OCI-LY7 (cell line): ENCODE measurements around the gene TMEM61.

ENCODE experiments used
- EZH2phosphoT487 ChIP-seq: fragments of 200-600 bp; sonication (generic); IDR thresholded peaks from 2 replicates; pipeline ENCODE4 v1.6.1; 2018; ENCODE audit warnings: low read depth, borderline replicate concordance, mild to moderate bottlenecking, mixed run types, antibody characterized with exemption, low read length, moderate library complexity, mixed read lengths
- TF ChIP-seq, protein P1 (sequence below): fragments of 200-600 bp; sonication (generic); conservative IDR thresholded peaks from 2 replicates; pipeline ENCODE4 v1.5.1; 2014; ENCODE audit warnings: mild to moderate bottlenecking, antibody characterized with exemption, low read length, moderate library complexity, mixed read lengths

DNA sequence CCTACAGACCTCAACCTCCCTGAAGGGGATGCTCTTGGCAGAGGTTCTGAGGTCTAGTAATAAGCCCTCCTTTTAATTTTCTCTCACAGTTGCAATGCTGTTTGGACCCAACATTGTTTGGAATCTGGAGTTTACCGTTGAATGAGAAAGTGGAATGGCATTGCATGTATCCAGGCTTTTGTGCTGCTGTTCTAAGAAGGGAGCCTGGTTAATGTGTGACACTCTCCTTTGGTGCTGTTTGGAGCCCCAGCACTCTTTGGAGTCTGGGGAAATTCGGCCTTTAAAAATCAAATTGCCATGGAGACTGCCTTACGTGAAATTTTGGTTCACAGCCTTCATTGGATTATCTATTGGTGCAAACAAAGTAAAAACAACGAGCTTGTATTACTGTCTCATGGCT is 23.7 kb upstream of the TMEM61 start:
- TF ChIP-seq EZH2phosphoT487 = no peak
- TF ChIP-seq, protein P1, sequence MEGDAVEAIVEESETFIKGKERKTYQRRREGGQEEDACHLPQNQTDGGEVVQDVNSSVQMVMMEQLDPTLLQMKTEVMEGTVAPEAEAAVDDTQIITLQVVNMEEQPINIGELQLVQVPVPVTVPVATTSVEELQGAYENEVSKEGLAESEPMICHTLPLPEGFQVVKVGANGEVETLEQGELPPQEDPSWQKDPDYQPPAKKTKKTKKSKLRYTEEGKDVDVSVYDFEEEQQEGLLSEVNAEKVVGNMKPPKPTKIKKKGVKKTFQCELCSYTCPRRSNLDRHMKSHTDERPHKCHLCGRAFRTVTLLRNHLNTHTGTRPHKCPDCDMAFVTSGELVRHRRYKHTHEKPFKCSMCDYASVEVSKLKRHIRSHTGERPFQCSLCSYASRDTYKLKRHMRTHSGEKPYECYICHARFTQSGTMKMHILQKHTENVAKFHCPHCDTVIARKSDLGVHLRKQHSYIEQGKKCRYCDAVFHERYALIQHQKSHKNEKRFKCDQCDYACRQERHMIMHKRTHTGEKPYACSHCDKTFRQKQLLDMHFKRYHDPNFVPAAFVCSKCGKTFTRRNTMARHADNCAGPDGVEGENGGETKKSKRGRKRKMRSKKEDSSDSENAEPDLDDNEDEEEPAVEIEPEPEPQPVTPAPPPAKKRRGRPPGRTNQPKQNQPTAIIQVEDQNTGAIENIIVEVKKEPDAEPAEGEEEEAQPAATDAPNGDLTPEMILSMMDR = no peak
